ENCODE data around the gene PXN.

DNA sequence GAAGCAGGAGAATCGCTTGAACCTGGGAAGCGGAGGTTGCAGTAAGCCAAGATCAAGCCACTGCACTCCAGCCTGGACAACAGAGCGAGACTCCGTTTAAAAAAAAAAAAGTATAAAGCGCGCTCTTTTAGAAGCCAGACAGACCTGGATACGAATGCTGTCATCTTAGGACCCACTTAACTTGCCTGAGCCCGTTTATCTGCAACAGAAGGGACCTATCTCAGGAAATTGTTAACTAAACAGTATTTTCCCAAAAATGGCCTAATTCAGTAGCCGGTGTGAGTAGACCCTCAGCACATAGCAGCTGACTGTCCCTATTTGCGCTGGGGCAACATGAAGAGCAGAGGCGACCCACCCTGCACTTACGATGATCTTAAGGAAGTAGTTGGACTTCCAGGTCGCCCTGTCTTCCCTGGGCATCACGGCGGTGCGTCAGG, 65.1 kb downstream of the PXN start:
- TF ChIP-seq, protein P1, sequence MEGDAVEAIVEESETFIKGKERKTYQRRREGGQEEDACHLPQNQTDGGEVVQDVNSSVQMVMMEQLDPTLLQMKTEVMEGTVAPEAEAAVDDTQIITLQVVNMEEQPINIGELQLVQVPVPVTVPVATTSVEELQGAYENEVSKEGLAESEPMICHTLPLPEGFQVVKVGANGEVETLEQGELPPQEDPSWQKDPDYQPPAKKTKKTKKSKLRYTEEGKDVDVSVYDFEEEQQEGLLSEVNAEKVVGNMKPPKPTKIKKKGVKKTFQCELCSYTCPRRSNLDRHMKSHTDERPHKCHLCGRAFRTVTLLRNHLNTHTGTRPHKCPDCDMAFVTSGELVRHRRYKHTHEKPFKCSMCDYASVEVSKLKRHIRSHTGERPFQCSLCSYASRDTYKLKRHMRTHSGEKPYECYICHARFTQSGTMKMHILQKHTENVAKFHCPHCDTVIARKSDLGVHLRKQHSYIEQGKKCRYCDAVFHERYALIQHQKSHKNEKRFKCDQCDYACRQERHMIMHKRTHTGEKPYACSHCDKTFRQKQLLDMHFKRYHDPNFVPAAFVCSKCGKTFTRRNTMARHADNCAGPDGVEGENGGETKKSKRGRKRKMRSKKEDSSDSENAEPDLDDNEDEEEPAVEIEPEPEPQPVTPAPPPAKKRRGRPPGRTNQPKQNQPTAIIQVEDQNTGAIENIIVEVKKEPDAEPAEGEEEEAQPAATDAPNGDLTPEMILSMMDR (IDR thresholded peaks at IDR 0.05) = no peak
- no peak for TF ChIP-seq POLR2A (IDR thresholded peaks at IDR 0.05)

All from right lobe of liver (tissue), 4 donors.